SK-N-MC (cell line): ENCODE data around the gene EDA.

Experiments used
- DNase-seq: peaks from one replicate; pipeline ENCODE4 v3.0.0-alpha.2; 2011; ENCODE audit warnings: low read depth, low spot score
- H3K27ac ChIP-seq: fragments of 200-600 bp; sonication (generic); 2 replicates; pipeline ENCODE4 v1.5.1; 2016; ENCODE audit warnings: mixed run types
- H3K36me3 ChIP-seq: fragments of 200-600 bp; sonication (generic); 2 replicates; pipeline ENCODE4 v1.6.1; 2017; ENCODE audit warnings: antibody characterized with exemption, low read length, mixed read lengths; ENCODE audit not compliant: insufficient read depth
- H3K4me3 ChIP-seq: fragments of 200-600 bp; sonication (generic); 2 replicates; pipeline ENCODE4 v1.5.1; 2016
- H3K9ac ChIP-seq: fragments of 200-600 bp; sonication (generic); 2 replicates; pipeline ENCODE4 v1.8.0; 2017; ENCODE audit warnings: mixed run types, mixed read lengths; ENCODE audit not compliant: insufficient read length
- H3K9me3 ChIP-seq: fragments of 200-600 bp; sonication (generic); 2 replicates; pipeline ENCODE4 v1.6.1; 2017; ENCODE audit warnings: low read depth, mild to moderate bottlenecking, antibody characterized with exemption, low read length, moderate library complexity, mixed read lengths
- EZH2 ChIP-seq: fragments of 200-600 bp; sonication (generic); IDR thresholded peaks from one replicate; pipeline ENCODE4 v1.6.1; 2017; ENCODE audit warnings: antibody characterized with exemption
- FOXP2 ChIP-seq: optimal IDR thresholded peaks from 2 replicates; pipeline ENCODE3; 2011; ENCODE audit warnings: mild to moderate bottlenecking, moderate library complexity; ENCODE audit not compliant: insufficient read depth; ENCODE audit errors: extremely low read length, control extremely low read depth
- POLR2AphosphoS5 ChIP-seq: IDR thresholded peaks from 2 replicates; pipeline ENCODE4 v1.6.1; 2012; ENCODE audit warnings: mild to moderate bottlenecking, low read depth, low read length, borderline replicate concordance

Gene EDA

DNA sequence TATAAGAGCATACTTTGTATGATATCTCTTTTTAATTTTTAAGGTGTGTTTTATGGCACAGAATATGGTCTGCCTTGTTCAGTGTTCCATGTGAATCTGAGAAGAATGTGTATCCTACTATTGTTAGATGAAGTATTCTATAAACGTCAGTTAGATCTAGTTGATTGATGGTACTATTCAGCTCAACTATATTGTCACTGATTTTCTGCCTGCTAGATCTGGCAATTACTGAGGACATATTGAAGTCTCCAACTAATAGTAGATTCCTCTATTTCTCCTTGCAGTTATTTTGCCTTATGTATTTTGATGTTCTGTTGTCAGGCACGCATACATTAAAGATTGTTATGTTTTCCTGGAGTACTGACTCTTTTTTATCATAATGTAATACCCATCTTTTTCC is 394.1 kb downstream of the EDA start:
- Histone ChIP-seq H3K9me3 (no peaks in the 10 kb centered on the region), H3K9ac (no peak overlapping the region), H3K4me3 (no peak overlapping the region), H3K27ac (no peak overlapping the region), H3K36me3 (no peaks in the 10 kb centered on the region)
- DNase-seq: no peak
- no peak for TF ChIP-seq POLR2AphosphoS5
- no peak for TF ChIP-seq EZH2
- no peak for TF ChIP-seq FOXP2

DNA sequence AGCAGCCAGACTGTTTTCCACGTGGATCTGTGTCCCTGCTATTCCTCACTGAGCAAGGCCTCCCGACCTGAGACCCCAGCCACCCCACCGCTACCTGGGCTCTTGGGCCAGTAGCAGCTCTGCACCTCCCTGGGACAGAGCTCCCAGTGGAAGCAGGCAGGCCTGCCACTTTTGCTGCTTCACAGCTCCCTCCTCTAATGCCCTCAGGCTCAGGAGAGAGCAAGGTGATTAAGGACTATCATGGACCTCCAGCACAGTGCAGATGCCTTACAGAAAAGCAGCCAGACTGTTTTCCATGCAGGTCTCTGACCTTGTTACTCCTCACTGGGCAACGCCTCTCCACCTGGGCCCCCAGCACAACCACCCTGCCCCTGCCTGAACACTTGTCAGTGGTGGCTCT is 396.8 kb downstream of the EDA start:
- H3K27ac ChIP-seq: no peak overlapping the region
- H3K36me3 ChIP-seq: no peaks in the 10 kb centered on the region
- H3K4me3 ChIP-seq: no peak overlapping the region
- H3K9ac ChIP-seq: no peak overlapping the region
- no peaks in the 10 kb centered on the region for H3K9me3 ChIP-seq
- no peak for DNase-seq
- TF ChIP-seq EZH2: no peak
- no peak for TF ChIP-seq POLR2AphosphoS5
- no peak for TF ChIP-seq FOXP2

DNA sequence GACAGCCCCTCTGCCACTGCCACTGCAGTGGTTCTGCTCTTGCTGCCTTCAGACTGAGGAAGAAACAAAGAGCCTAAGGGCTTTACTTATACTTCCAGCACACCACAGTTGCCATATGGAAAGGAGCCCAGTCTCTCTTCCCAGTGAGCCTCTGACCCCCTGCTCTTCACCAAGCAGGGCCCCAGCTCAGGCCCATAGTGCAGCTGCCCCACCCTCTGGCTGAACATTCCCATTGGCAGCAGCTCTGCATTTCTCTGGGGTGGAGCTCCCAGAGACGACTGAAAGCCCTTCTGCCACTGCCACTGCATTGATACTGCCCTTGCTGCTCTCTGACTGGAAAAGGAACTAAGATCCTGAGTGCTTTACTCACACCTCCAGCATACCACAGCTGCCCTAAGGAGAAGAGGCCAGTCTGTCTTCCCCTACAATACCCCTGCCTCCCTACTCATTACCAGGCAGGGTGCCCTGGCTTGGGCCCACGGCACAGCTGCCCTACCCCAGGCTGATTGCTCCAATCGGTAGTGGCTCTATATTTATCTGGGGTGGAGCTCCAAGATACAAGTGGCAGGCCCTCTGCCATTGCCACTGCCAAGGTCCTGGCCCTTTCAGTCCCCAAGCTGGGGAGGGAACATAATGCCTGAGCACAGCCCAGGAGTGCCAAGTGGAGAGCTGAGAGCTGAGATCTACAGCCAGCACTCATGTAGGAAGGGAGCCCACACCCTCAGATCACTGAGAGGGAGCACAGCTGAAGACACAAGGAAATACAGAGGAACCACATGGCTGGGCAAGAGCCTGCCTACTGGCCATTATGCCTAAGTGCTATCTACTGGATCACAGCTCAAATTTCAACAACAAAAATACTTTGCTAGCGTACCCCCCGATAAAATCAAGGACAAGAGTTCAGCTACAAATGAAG is 397.8 kb downstream of the EDA start:
- no peak for DNase-seq
- no peak for TF ChIP-seq EZH2
- TF ChIP-seq POLR2AphosphoS5: no peak
- no peak for TF ChIP-seq FOXP2
- H3K9me3 ChIP-seq: no peaks in the 10 kb centered on the region

GRCh38 chrX:70016513-70016912 is 400.6 kb downstream of the EDA start:
- Histone ChIP-seq H3K4me3 (no peak overlapping the region), H3K9me3 (no peaks in the 10 kb centered on the region), H3K27ac (no peak overlapping the region), H3K36me3 (no peaks in the 10 kb centered on the region), H3K9ac (no peak overlapping the region)
- no peak for TF ChIP-seq POLR2AphosphoS5
- TF ChIP-seq FOXP2: no peak
- no peak for TF ChIP-seq EZH2
- no peak for DNase-seq

More for the DNA sequence above, 397.8 kb downstream of the EDA start:
- H3K27ac ChIP-seq: no peak overlapping the region
- H3K4me3 ChIP-seq: no peak overlapping the region
- no peaks in the 10 kb centered on the region for H3K36me3 ChIP-seq
- no peak overlapping the region for H3K9ac ChIP-seq

- H3K9me3 ChIP-seq: no peaks in the 10 kb centered on the region
- DNase-seq: no peak
- TF ChIP-seq FOXP2: no peak
- TF ChIP-seq EZH2: no peak
- TF ChIP-seq POLR2AphosphoS5: no peak
- H3K36me3 ChIP-seq: no peaks in the 10 kb centered on the region
- H3K27ac ChIP-seq: no peak overlapping the region
- H3K4me3 ChIP-seq: no peak overlapping the region
- H3K9ac ChIP-seq: no peak overlapping the region
These were observed 406.7 kb downstream of the EDA start for GRCh38 chrX:70022616-70023015.

GRCh38 chrX:70025464-70025863 is 409.6 kb downstream of the EDA start:
- Histone ChIP-seq H3K36me3 (no peaks in the 10 kb centered on the region), H3K4me3 (no peak overlapping the region), H3K9me3 (no peaks in the 10 kb centered on the region), H3K27ac (no peak overlapping the region), H3K9ac (no peak overlapping the region)
- no peak for TF ChIP-seq EZH2
- TF ChIP-seq POLR2AphosphoS5: no peak
- no peak for TF ChIP-seq FOXP2
- DNase-seq: no peak

DNA sequence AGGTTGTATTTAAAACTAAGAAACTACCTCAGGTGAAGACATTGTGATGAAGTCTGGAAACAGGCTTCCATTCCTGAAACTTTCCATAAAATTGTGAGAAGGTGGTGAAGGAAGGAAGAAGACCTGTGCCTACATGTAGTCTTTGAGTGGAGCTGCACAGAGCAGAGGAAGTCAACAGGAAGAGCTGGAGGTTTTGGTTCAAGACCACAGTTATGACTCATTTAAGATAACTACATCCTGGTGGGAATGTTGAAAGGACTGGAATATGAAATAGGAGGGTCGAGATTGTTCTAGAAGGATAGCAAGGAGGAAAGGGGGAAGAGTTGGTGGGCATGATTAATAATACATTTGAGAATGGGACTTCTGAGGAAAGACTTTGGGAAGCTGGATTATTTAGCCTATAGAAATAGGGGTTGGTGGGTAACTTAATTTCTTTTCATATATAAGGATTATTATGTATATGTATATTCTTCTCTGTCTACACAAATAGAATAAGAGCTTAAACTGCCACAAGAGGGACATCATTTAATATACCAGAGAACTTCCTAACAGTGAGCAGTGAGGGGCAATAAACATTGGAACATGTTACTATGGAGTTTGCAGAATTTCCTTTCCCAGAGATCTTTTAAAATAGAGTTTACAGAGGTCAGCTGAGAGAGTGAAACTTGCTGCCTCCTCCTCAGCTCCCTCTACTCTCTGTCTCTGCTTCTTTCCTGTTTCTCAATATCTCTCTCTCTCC is 410.4 kb downstream of the EDA start:
- Histone ChIP-seq H3K27ac (no peak overlapping the region), H3K9ac (no peak overlapping the region), H3K4me3 (no peak overlapping the region), H3K36me3 (no peaks in the 10 kb centered on the region), H3K9me3 (no peaks in the 10 kb centered on the region)
- no peak for DNase-seq
- TF ChIP-seq FOXP2 (no peak), POLR2AphosphoS5 (no peak), EZH2 (no peak)

DNA sequence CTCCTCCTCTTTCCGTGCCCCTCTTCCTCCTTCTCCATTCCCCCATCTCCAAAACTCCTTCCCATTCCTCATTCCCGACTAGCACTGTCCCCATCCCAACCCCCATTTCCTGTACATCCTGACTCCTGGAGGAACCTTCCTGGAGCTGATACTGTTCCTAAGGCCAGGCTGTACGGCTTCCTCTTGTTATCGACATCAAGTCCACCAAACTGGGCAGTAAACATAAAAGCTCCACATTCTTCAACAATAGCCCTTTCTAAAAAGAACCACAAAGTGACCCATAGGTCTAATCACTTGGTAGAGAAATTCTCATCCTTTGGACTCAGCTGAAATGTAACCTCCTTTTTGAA is 410.9 kb downstream of the EDA start:
- no peak overlapping the region for H3K4me3 ChIP-seq
- no peak overlapping the region for H3K9ac ChIP-seq
- no peaks in the 10 kb centered on the region for H3K36me3 ChIP-seq
- no peak for TF ChIP-seq EZH2
- no peak for TF ChIP-seq FOXP2
- no peak for TF ChIP-seq POLR2AphosphoS5
- H3K9me3 ChIP-seq: no peaks in the 10 kb centered on the region
- no peak overlapping the region for H3K27ac ChIP-seq
- DNase-seq: no peak
